Measurements from ENCODE around the gene KCNA5. TPM values are rescaled to one million over a fixed set of nuclear protein-coding genes. Genes with fewer than 3 reads are reported as not detected.

KCNA5 gene
- total and polyA plus RNA-seq, 2 of the 13 experiments (the other 11 are each of a cell fraction or from before 2014, with no cell fraction given): not detected

DNA sequence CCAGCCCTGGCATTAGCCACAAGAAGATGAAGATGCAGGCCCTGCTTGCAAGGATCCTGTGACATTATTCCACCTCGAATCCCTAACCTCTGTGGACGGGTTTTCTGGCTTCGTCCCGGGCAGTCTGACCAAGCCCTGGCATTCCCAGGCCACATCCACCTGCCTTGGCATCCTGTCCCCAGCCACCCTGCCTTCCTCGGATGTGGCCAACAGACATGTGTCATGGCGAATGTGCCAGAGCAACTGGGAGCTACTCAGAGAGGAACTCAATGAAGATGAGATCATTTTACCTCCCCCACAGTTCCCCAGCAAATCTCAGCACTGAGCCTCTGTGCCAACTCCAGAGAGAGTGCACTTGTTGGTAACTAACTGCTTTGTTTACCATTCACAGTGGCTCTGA is 33.5 kb upstream of the KCNA5 start:
- intact Hi-C loops (cut with micrococcal nuclease; ENCODE audit: unreplicated experiment) (no loop called here), in situ Hi-C loops (cut with HindIII; ENCODE audit: extremely low pct_ligation_motif_present, low pct_unique_long_range_greater_than_20kb) (no loop called here)
- ChIA-PET POLR2A (no interaction called here), CTCF (ENCODE audit: low intra/inter-chr PET ratio, low total read pairs) (no interaction called here)
- TF ChIP-seq RFXANK (CRISPR knock-in tag; IDR thresholded peaks at IDR 0.05) (no peak), THAP8 (CRISPR knock-in tag; IDR thresholded peaks at IDR 0.05; ENCODE audit: borderline replicate concordance) (no peak), MTA1 (CRISPR knock-in tag; IDR thresholded peaks at IDR 0.05; ENCODE audit: borderline replicate concordance) (no peak), ZNF20 (CRISPR knock-in tag; IDR thresholded peaks at IDR 0.05) (no peak), TFAP4 (IDR thresholded peaks at IDR 0.05; ENCODE audit: borderline replicate concordance, low read depth) (no peak), HNRNPH1 (optimal IDR thresholded peaks at IDR 0.05; ENCODE audit: low read depth, low read length) (no peak), MAX (IDR thresholded peaks at IDR 0.05) (no peak)
- TF ChIP-seq, protein P1, sequence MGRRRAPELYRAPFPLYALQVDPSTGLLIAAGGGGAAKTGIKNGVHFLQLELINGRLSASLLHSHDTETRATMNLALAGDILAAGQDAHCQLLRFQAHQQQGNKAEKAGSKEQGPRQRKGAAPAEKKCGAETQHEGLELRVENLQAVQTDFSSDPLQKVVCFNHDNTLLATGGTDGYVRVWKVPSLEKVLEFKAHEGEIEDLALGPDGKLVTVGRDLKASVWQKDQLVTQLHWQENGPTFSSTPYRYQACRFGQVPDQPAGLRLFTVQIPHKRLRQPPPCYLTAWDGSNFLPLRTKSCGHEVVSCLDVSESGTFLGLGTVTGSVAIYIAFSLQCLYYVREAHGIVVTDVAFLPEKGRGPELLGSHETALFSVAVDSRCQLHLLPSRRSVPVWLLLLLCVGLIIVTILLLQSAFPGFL (CRISPR knock-in tag; IDR thresholded peaks at IDR 0.05): no peak
- no peak overlapping the region for H3K4me2 ChIP-seq (ENCODE audit: low read depth, low read length)
- BruUV-seq (replicated peaks): no TSS peak
- no peaks in the 10 kb centered on the region for H4K20me1 ChIP-seq (ENCODE audit: insufficient read depth, low read length)
- no peak overlapping the region for H3K27ac ChIP-seq (ENCODE audit: extremely low read length, insufficient read depth, low read length)
- H3K79me2 ChIP-seq (ENCODE audit: insufficient read depth, low read length): no peaks in the 10 kb centered on the region
- DNase-seq (ENCODE audit: low spot score) (no peak), FAIRE-seq (no peak), ATAC-seq (no peak)
- no CpG with 5 or more reads among the region's 6 CpGs for WGBS (ENCODE audit: low lambda C conversion rate)
- no peak overlapping the region for H3K4me3 ChIP-seq (replicated peaks in 1 of 3; ENCODE audit: insufficient read depth in 1 of 3, low read depth in 2 of 3, low read length in 3 of 3)
- no peak overlapping the region for H3K9ac ChIP-seq (ENCODE audit: insufficient read depth, low read depth, low read length)
- no peak overlapping the region for H2AFZ ChIP-seq (ENCODE audit: low read length)
- no peaks in the 10 kb centered on the region for H3K9me3 ChIP-seq (ENCODE audit: low read length)
- no peaks in the 10 kb centered on the region; a peak in 1 of 5 replicates for H3K27me3 ChIP-seq (ENCODE audit: control insufficient read depth in 1 of 2, insufficient read depth in 2 of 2, low read length in 2 of 2)
- H3K4me1 ChIP-seq (ENCODE audit: insufficient read depth, low read length): no peaks in the 10 kb centered on the region
- H3K36me3 ChIP-seq (replicated peaks in 1 of 2; ENCODE audit: control insufficient read depth in 1 of 2, insufficient read depth in 2 of 2, low read length in 2 of 2): no peaks in the 10 kb centered on the region

Measured in HepG2 (cell line).